Purkinje cell (primary cell): ENCODE results near the gene ARMC9. TPM values are rescaled to one million over a fixed set of nuclear protein-coding genes. Genes with fewer than 3 reads are reported as not detected.

Experiments used
- polyA plus RNA-seq: library from polyadenylated mRNA; unstranded; fragments of >200 nt; fragmentation: Nextera tagmentation; gene quantifications from 2 replicates; pipeline ENCODE4 v1.2.1, GENCODE V29; 2014

Gene ARMC9, protein sequence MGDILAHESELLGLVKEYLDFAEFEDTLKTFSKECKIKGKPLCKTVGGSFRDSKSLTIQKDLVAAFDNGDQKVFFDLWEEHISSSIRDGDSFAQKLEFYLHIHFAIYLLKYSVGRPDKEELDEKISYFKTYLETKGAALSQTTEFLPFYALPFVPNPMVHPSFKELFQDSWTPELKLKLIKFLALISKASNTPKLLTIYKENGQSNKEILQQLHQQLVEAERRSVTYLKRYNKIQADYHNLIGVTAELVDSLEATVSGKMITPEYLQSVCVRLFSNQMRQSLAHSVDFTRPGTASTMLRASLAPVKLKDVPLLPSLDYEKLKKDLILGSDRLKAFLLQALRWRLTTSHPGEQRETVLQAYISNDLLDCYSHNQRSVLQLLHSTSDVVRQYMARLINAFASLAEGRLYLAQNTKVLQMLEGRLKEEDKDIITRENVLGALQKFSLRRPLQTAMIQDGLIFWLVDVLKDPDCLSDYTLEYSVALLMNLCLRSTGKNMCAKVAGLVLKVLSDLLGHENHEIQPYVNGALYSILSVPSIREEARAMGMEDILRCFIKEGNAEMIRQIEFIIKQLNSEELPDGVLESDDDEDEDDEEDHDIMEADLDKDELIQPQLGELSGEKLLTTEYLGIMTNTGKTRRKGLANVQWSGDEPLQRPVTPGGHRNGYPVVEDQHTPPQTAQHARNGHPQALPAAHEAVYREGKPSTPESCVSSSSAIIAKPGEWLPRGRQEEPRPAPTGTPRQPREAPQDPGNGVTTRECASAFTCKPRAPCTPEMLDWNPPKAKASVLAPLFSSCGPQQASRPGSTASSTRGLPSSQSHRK
- polyA plus RNA-seq: 10.5 and 13.6 TPM in 2 replicates

DNA sequence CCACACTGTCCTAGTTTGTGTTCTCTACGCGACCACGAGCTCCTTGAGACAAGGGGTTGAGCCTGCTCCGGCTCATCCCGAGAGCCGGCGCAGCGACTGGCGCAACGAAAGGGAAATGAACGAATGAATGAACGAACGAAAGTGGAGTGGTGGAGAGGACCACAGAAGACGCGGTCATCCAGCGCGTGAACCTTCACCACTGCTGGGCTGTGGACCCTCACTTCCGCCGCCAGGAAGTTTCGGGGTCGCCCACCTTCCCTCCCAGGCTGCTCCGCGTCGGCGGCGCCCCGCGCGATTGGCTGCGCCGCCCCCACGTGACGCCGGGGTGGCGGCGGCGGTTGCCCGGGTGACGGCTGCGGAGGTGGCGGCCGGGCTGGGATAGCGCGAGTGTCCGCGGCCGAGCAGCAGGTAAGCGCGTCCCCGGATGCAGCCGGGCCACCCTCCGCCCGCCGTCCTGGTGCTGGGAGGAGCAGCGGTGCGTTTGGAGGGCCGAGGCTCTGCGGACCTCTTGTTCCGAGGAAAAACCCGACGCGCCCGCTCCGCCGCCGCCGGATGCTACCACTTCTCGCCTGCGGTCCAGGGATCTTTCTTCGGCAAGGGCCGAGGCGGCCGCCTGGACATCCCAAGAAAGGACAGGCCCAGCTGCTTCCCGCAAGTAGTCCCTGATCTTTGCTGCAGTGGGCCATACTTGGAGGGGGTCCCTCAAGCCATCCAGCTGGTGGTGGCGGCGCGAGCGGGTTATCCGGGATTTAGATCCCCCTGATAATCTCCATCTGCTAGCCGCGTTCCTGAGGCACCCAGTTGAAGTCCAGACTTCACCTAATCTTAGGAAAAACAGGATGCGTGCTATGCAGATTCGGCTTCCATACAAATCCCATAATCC lies at the start of gene ARMC9:
TSS of gene ARMC9 (plus strand) at position 341 of the 883 bp plus-strand sequence. CDS start 7,608 bp downstream, outside the sequence.

DNA sequence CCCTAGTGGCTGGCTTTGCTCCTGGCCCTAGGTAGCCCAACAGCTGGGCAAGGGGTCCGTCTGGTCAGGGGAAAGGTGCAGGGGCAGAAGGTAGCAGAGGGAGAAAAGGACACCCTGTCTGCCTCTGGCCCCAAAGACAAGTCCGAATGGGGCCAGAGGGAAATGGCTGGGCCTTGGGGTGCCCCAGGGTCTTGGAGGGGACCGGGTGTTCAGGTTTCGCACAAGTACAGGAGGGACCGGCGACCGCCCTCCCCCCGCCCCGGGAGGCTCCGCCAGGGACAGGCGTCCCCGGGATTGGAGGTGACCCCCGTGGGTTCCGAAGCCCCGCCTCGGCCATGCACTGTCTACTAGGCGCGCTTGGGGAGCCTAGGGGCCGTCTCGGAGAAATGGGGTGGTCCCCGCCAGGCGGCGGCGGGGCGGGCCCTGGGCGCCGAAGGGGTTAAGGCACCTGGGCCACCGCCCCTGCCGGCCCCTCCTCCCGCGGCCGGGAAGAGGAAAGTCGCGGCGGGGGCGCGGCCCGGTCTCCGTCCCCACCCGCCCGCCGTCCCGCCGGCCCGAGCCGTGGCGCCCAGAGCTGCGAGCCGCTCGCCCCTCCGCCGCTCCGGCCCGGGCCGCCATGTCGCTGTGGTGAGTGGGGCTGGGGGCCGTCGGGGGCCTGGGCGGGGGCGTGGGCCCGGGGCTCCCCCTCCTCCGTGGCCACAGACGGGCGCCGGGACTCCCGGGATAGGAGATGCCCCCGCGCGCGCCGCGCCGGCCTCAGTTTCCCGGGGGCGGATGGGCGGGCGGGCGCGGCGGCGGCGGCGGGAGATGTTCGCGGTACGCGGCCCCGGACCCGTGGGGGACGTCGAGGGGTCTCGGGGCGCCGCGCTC lies 197.0 kb downstream of the ARMC9 start, which contains the start of gene B3GNT7:
TSS of gene B3GNT7 (plus strand) at position 523 of the 870 bp plus-strand sequence. CDS start at position 617, 94 bp downstream.

Other genes with a start within 250 kb of the ARMC9 start
- gene SPATA3, start 202.5 kb upstream of the ARMC9 start, polyA plus RNA-seq: not detected in 2 replicates
- gene C2orf72, start 161.1 kb upstream of the ARMC9 start, polyA plus RNA-seq: 3.6 and 5.2 TPM in 2 replicates
- gene PSMD1, start 141.8 kb upstream of the ARMC9 start, polyA plus RNA-seq: 235 and 319 TPM in 2 replicates
- gene HTR2B, start 73.6 kb upstream of the ARMC9 start, polyA plus RNA-seq: 0.34 and 0.90 TPM in 2 replicates
- gene B3GNT7, start 197.1 kb downstream of the ARMC9 start, polyA plus RNA-seq: not detected in 2 replicates